Sigmoid colon (tissue), 7 donors: ENCODE measurements around the gene ZNF232. TPM values are rescaled to one million over a fixed set of nuclear protein-coding genes. Genes with fewer than 3 reads are reported as not detected.

Experiments used
- DNase-seq: peaks from one replicate; pipeline ENCODE4 v3.0.0-alpha.2; 2019
- H3K27ac ChIP-seq, 4 donors: fragments of 200-600 bp; sonication (generic); one replicate each; pipeline ENCODE4 v1.5.1; 2016 to 2019; ENCODE audit warnings: mild to moderate bottlenecking in 1 of 4
- H3K27me3 ChIP-seq, 3 donors: fragments of 200-600 bp; sonication (generic); one replicate each; pipeline ENCODE4 v1.5.1; 2019; ENCODE audit warnings: mild to moderate bottlenecking in 1 of 3
- H3K36me3 ChIP-seq, 4 donors: fragments of 200-600 bp; sonication (generic); one replicate each; pipeline ENCODE4 v1.5.1; 2016 to 2019
- H3K4me1 ChIP-seq, 4 donors: fragments of 200-600 bp; sonication (generic); one replicate each; pipeline ENCODE4 v1.5.1; 2017 to 2019
- H3K4me3 ChIP-seq, 4 donors: fragments of 200-600 bp; sonication (generic); one replicate each; pipeline ENCODE4 v1.5.1; 2017 to 2019; ENCODE audit warnings: mild to moderate bottlenecking in 2 of 4, moderate library complexity in 1 of 4
- H3K9me3 ChIP-seq, 4 donors: fragments of 200-600 bp in 3 of 4; sonication (generic) in 3 of 4; one replicate each; pipeline versions ENCODE4 v1.5.1 to v1.6.1; 2013 to 2019
- EP300 ChIP-seq, 4 donors: sonication (generic); formaldehyde crosslinking; IDR thresholded peaks; one replicate each; pipeline ENCODE4 v1.6.1; 2017; ENCODE audit warnings: antibody characterized with exemption in 4 of 4
- POLR2A ChIP-seq, 2 donors: fragments of 450-650 bp; IDR thresholded peaks; one replicate each; pipeline ENCODE4 v1.6.1; 2016; ENCODE audit warnings: antibody characterized with exemption in 2 of 2, mild to moderate bottlenecking in 2 of 2, moderate library complexity in 2 of 2
- POLR2AphosphoS5 ChIP-seq, 4 donors: sonication (generic); formaldehyde crosslinking; IDR thresholded peaks; one replicate each; pipeline ENCODE4 v1.6.1; 2017; ENCODE audit warnings: antibody characterized with exemption in 4 of 4
- WGBS, 2 donors: extraction: QIAGEN DNeasy Blood & Tissue Kit; methylation state at CpG; one replicate each; pipeline ENCODE4 v1.1.7; 2013; 5-methylcytosine and 5-hydroxymethylcytosine counted together
- intact Hi-C: fragments of 100-400 bp; cut with DNase I; formaldehyde crosslinking; loops from one replicate; pipeline ENCODE4 v1.15.1; 2023
- polyA plus RNA-seq, 3 donors: library from polyadenylated mRNA; stranded (reverse); fragments of 200-250 nt; gene quantifications; one replicate each; pipeline ENCODE4 v1.2.3, GENCODE V29; 2013
- total RNA-seq, 4 donors: library from RNA; depleted of rRNA; stranded (reverse); fragments of >200 nt; gene quantifications; one replicate each; pipeline ENCODE4 v1.1.0, GENCODE V29; 2016
- TF ChIP-seq, protein P1 (sequence below), 4 experiments: fragments of 450-650 bp in 3 of 4; fragments of 200-600 bp in 1 of 4; IDR thresholded peaks; one replicate each; pipeline ENCODE4 v1.5.1; 2016 to 2019; ENCODE audit warnings: antibody characterized with exemption in 4 of 4, mild to moderate bottlenecking in 3 of 4, moderate library complexity in 2 of 4
- donor health status: healthy with polysubstance abuse.
- donor health status: Bipolar disorder and iron deficiency.
- donor health status: healthy.

The ZNF232 gene
- total and polyA plus RNA-seq, 7 donors: 4.8 to 15.3 (median 8.7) TPM

DNA sequence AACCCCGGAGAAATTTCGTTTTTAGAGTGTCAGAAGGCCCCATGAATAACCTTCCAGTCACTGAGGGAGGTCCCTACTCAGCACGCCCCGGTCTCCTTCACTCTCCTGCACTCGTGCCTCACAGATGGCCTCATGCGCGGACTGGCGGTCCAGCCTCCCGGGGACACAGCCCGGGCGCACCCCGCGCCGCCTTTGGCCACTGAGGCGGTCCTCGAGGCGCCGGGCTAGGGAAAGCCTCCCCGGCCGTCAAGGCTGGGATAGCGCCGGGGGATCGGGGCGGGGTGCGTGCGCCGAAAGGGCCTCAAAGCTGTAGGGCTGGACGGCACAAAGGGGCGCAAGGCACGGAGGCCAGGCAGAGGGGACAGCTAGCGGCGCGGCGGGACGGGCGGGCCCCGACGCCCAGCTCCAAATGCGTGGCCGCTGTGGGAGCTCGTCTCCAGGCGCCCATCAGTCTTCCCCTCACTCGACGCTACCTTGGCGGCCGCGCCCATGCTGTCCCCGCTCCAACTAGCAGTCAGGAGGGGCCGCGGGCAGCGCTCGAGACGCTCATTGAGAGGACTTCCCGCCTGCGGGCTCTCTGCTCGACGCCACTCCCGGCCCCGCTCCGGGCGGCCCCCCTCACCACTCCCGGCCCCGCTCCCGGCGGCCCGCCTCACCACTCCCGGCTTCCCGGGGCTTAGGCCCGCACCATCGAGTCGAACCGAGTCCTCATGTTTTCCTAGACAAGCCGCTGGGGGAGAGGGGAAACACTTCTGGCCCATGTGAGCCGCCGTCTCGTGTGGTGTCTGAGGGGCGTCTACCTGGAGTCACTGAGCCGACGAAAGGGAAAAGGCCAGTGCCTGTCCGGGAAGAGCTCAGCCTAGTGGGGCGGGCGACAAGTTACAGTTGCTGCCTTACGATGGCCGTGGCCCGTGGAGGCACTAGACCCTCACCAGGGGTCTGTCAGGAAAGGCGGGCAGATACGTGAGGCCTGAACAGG, 4.3 kb upstream of the ZNF232 start, which contains the start of gene USP6:
TSS of gene USP6 (plus strand) at position 360 of the 979 bp plus-strand sequence. CDS start 14,336 bp downstream, outside the sequence.
- intact Hi-C loops: no loop called here

DNA sequence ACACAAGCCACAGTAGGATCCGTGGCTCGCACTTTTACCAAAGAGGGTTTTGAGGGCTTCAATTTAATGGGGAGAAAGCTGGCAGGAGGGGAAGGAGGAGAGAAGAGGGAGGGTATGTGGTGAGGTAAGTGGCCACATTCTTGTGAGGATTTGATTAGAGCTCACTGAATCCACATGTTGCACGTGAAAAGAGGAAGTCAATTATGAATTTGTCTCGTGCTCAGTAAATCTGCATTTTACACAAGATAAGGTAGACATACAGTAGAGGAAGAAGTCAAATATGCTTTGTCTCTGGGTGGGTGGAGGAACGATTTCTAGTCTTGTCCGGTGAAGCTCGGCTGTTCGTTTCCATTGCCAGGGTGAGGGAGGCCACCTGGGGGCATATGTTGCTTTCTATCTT, 862 bp downstream of the ZNF232 start:
- TF ChIP-seq EP300 (IDR thresholded peaks at IDR 0.05) (no peak), POLR2AphosphoS5 (IDR thresholded peaks at IDR 0.05) (no peak), POLR2A (IDR thresholded peaks at IDR 0.05) (no peak)
- TF ChIP-seq, protein P1, sequence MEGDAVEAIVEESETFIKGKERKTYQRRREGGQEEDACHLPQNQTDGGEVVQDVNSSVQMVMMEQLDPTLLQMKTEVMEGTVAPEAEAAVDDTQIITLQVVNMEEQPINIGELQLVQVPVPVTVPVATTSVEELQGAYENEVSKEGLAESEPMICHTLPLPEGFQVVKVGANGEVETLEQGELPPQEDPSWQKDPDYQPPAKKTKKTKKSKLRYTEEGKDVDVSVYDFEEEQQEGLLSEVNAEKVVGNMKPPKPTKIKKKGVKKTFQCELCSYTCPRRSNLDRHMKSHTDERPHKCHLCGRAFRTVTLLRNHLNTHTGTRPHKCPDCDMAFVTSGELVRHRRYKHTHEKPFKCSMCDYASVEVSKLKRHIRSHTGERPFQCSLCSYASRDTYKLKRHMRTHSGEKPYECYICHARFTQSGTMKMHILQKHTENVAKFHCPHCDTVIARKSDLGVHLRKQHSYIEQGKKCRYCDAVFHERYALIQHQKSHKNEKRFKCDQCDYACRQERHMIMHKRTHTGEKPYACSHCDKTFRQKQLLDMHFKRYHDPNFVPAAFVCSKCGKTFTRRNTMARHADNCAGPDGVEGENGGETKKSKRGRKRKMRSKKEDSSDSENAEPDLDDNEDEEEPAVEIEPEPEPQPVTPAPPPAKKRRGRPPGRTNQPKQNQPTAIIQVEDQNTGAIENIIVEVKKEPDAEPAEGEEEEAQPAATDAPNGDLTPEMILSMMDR (IDR thresholded peaks at IDR 0.05): no peak
- Histone ChIP-seq H3K4me3 (peak overlapping the region; percentile 76 to 95 (median 81)), H3K9me3 (no peaks in the 10 kb centered on the region), H3K27ac (peak overlapping the region in 2 of 4 donors; percentile 81 to 85), H3K27me3 (peaks cover 3 to 19% (median 6%) of the 10 kb centered on the region in 3 donors), H3K36me3 (peaks cover 7 to 38% (median 17%) of the 10 kb centered on the region in 4 donors), H3K4me1 (peaks cover 0 to 20% (median 13%) of the 10 kb centered on the region in 4 donors)
- 25 to 49% methylated on average over 8 of the region's 8 CpGs for WGBS, 2 donors
- intact Hi-C loops: loop anchor here (5.0 kb wide), 2 partner anchors 34 to 81 kb away; partner anchors contain the start of genes ZFP3 and ZNF594
- no peak for DNase-seq

More for the DNA sequence above, 4.3 kb upstream of the ZNF232 start, which contains the start of gene USP6:
- peaks cover 0 to 14% (median 5%) of the 10 kb centered on the region in 4 donors for H3K4me1 ChIP-seq
- H3K9me3 ChIP-seq: no peaks in the 10 kb centered on the region
- no peak for DNase-seq
- peak within 1 kb of the TSS in 1 of 4 donors; percentile 68 for H3K27ac ChIP-seq
- TF ChIP-seq EP300 (IDR thresholded peaks at IDR 0.05): no peak
- no peak for TF ChIP-seq POLR2A (IDR thresholded peaks at IDR 0.05)
- TF ChIP-seq POLR2AphosphoS5 (IDR thresholded peaks at IDR 0.05): peak in 1 of 4 donors; percentile 61
- TF ChIP-seq, protein P1 (IDR thresholded peaks at IDR 0.05): no peak
- peak within 1 kb of the TSS in 1 of 4 donors; percentile 40 for H3K4me3 ChIP-seq
- 26 to 50% methylated on average over 87 of the region's 87 CpGs for WGBS, 2 donors
- H3K27me3 ChIP-seq: peaks cover 6 to 38% (median 8%) of the 10 kb centered on the region in 3 donors
- no peaks in the 10 kb centered on the region for H3K36me3 ChIP-seq

DNA sequence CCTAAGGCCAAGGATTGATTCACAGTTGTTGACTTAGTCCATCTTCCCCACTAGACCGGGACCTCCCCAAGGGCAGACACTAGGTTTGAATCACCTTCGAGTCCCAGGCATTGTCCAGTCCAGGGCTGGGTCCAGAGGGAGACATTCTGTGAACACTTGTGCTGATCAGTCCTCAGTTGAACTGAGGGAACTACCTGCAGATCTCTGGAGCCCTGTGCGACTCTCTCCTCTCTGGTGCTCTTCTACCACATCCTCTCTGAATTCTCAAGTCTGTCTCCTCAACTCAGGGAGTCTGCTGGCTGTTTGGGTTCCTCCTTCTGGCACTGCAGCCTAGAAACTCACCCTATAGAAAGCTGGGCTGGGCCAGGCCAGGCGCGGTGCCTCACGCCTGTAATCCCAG, 10.8 kb downstream of the ZNF232 start:
- no peak overlapping the region for H3K4me3 ChIP-seq
- DNase-seq: no peak
- no peak overlapping the region for H3K27ac ChIP-seq
- peaks cover 2 to 8% (median 4%) of the 10 kb centered on the region in 4 donors for H3K36me3 ChIP-seq
- TF ChIP-seq EP300 (IDR thresholded peaks at IDR 0.05) (no peak), POLR2A (IDR thresholded peaks at IDR 0.05) (no peak), POLR2AphosphoS5 (IDR thresholded peaks at IDR 0.05) (no peak)
- TF ChIP-seq, protein P1 (IDR thresholded peaks at IDR 0.05): no peak
- WGBS, 2 donors: 75 to 81% methylated on average over 6 of the region's 6 CpGs
- peaks cover 0 to 2% (median 0%) of the 10 kb centered on the region in 4 donors for H3K9me3 ChIP-seq
- peaks cover 0 to 15% (median 9%) of the 10 kb centered on the region in 4 donors for H3K4me1 ChIP-seq
- no peaks in the 10 kb centered on the region for H3K27me3 ChIP-seq
- intact Hi-C loops: no loop called here

DNA sequence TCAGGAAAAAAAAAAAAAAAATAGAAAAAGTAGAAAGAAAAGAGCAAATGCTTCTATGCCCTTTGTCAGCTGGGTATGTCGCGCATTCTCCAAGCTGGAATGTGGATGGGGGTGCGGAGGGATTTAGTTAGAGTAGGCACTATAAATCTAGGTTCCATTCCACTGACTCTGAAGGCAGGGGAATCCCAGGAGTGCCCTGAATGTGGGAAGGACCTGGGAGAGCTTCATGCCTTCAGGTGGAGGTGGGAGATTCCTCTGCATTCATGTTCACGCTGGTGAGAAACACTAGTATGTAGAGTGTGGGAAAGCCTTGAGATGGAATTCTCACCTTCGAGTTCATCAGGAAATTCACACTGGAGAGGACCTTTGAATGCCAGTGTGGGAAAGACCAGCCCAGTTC, 12.4 kb downstream of the ZNF232 start:
- H3K27me3 ChIP-seq: no peaks in the 10 kb centered on the region
- WGBS, 2 donors: 89 to 90% methylated on average over 5 of the region's 5 CpGs
- no peak overlapping the region for H3K4me3 ChIP-seq
- no peak overlapping the region for H3K27ac ChIP-seq
- no peaks in the 10 kb centered on the region for H3K36me3 ChIP-seq
- no peak for DNase-seq
- intact Hi-C loops: no loop called here
- peaks cover 0 to 15% (median 9%) of the 10 kb centered on the region in 4 donors for H3K4me1 ChIP-seq
- TF ChIP-seq POLR2A (IDR thresholded peaks at IDR 0.05) (no peak), EP300 (IDR thresholded peaks at IDR 0.05) (no peak), POLR2AphosphoS5 (IDR thresholded peaks at IDR 0.05) (no peak)
- TF ChIP-seq, protein P1 (IDR thresholded peaks at IDR 0.05): no peak
- peaks cover 9 to 13% (median 12%) of the 10 kb centered on the region in 4 donors for H3K9me3 ChIP-seq
